ENCODE measurements around the gene DYSF.

DNA sequence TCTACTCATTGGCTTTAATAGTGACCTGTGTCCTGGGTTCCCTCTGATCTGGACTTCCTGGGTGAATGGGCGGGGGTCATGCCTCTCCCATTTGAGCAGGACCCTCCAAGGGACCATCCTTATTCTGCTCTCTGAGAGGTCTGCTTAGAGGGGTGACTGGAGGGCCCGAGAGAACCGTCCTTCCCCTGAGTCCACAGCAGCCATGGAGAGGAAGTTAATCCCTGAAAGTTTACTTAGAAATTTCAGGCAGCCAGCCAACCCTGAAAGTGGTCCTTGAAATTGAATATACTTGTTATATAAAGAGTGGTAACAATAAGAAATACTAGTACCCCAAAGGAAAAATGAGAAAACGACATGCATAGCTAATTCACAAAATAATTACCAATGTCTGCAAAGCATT lies 226.1 kb downstream of the DYSF start:
- TF ChIP-seq, protein P1, sequence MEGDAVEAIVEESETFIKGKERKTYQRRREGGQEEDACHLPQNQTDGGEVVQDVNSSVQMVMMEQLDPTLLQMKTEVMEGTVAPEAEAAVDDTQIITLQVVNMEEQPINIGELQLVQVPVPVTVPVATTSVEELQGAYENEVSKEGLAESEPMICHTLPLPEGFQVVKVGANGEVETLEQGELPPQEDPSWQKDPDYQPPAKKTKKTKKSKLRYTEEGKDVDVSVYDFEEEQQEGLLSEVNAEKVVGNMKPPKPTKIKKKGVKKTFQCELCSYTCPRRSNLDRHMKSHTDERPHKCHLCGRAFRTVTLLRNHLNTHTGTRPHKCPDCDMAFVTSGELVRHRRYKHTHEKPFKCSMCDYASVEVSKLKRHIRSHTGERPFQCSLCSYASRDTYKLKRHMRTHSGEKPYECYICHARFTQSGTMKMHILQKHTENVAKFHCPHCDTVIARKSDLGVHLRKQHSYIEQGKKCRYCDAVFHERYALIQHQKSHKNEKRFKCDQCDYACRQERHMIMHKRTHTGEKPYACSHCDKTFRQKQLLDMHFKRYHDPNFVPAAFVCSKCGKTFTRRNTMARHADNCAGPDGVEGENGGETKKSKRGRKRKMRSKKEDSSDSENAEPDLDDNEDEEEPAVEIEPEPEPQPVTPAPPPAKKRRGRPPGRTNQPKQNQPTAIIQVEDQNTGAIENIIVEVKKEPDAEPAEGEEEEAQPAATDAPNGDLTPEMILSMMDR (IDR thresholded peaks at IDR 0.05), result no peak
- TF ChIP-seq POLR2AphosphoS5 (IDR thresholded peaks at IDR 0.05) (no peak), POLR2A (IDR thresholded peaks at IDR 0.05) (no peak)
